HepG2 (cell line): Measurements from ENCODE around the gene MEX3D. TPM values are rescaled to one million over a fixed set of nuclear protein-coding genes. Genes with fewer than 3 reads are reported as not detected.

Experiments used
- ATAC-seq: fragments of 200-7000 bp; cut with Tn5 transposase; 3 replicates; pipeline ENCODE4 v1.9.1; 2020; ENCODE audit warnings: mild to moderate bottlenecking, moderate library complexity
- BruUV-seq: library from RNA; stranded (reverse); fragments of 400-500 nt; replicated peaks from 2 replicates; lab custom pipeline; 2021; lab: Mats Ljungman, UMichigan
- CTCF ChIA-PET: fragments of 300-600 bp; formaldehyde crosslinking; extraction: SDS; loops from one replicate; lab custom pipeline; 2021; ENCODE audit warnings: low total read pairs, inconsistent platforms, low intra/inter-chr PET ratio; lab: Yijun Ruan, JAX
- POLR2A ChIA-PET: fragments of 350-600 bp; sonication (Branson Sonifier 250); formaldehyde crosslinking; loops from one replicate; lab custom pipeline; 2020; ENCODE audit warnings: antibody characterized with exemption, inconsistent platforms; lab: Yijun Ruan, JAX
- DNase-seq: peaks from one replicate; pipeline ENCODE4 v3.0.0-alpha.2; 2015; ENCODE audit warnings: low spot score
- FAIRE-seq: peaks from 3 replicates; lab custom pipeline; 2011; peaks lifted over from hg19 to GRCh38; lab: Jason Lieb, UNC
- H2AFZ ChIP-seq: one replicate; pipeline ENCODE4 v1.6.1; 2011; ENCODE audit warnings: low read length, inconsistent platforms
- H3K27ac ChIP-seq: fragments of 300-600 bp; 3 replicates; pipeline ENCODE4 v1.8.0; 2011; ENCODE audit warnings: mixed run types, mild to moderate bottlenecking, mixed read lengths, low read length, inconsistent platforms; ENCODE audit not compliant: insufficient read depth; ENCODE audit errors: extremely low read length
- H3K27me3 ChIP-seq, 2 experiments: fragments of 200-600 bp in 1 of 2; 2 replicates in 1 of 2; 3 replicates in 1 of 2; pipeline versions ENCODE4 v1.6.0 to v1.8.0; 2011; ENCODE audit warnings: low read length in 2 of 2, mild to moderate bottlenecking in 2 of 2, moderate library complexity in 2 of 2, inconsistent platforms in 1 of 2; ENCODE audit not compliant: insufficient read depth in 2 of 2, control insufficient read depth in 1 of 2
- H3K36me3 ChIP-seq, 2 experiments: fragments of 200-600 bp in 1 of 2; replicated peaks in 1 of 2; 2 replicates in 1 of 2; 3 replicates in 1 of 2; pipeline versions ENCODE4 v1.5.1 to v1.8.0; 2011; ENCODE audit warnings: low read length in 2 of 2, inconsistent platforms in 1 of 2; ENCODE audit not compliant: insufficient read depth in 2 of 2, control insufficient read depth in 1 of 2
- H3K4me1 ChIP-seq: 2 replicates; pipeline ENCODE4 v1.5.1; 2012; ENCODE audit warnings: low read length, inconsistent platforms; ENCODE audit not compliant: insufficient read depth
- H3K4me2 ChIP-seq: 2 replicates; pipeline ENCODE4 v1.6.0; 2011; ENCODE audit warnings: low read depth, low read length, inconsistent platforms
- H3K4me3 ChIP-seq, 3 experiments: fragments of 200-600 bp in 1 of 3; sonication (generic), shearing (Covaris generic) in 1 of 3; replicated peaks in 1 of 3; 2 replicates each; pipeline ENCODE4 v1.5.1; 2011 to 2016; ENCODE audit warnings: low read length in 3 of 3, inconsistent platforms in 2 of 3, low read depth in 2 of 3, mild to moderate bottlenecking in 2 of 3, control low read depth in 1 of 3, mixed read lengths in 1 of 3; ENCODE audit not compliant: insufficient read depth in 1 of 3
- H3K79me2 ChIP-seq: one replicate; pipeline ENCODE4 v1.6.1; 2011; ENCODE audit warnings: low read length, inconsistent platforms; ENCODE audit not compliant: insufficient read depth
- H3K9ac ChIP-seq: 2 replicates; pipeline ENCODE4 v1.6.0; 2011; ENCODE audit warnings: mild to moderate bottlenecking, low read depth, low read length, inconsistent platforms; ENCODE audit not compliant: insufficient read depth
- H3K9me3 ChIP-seq: 2 replicates; pipeline ENCODE4 v1.5.1; 2012; ENCODE audit warnings: mild to moderate bottlenecking, low read length
- H4K20me1 ChIP-seq: 2 replicates; pipeline ENCODE4 v1.6.0; 2011; ENCODE audit warnings: inconsistent platforms, mild to moderate bottlenecking, low read length, moderate library complexity; ENCODE audit not compliant: insufficient read depth
- ARNT2 ChIP-seq: sonication (generic); formaldehyde crosslinking; IDR thresholded peaks from 2 replicates; pipeline ENCODE4 v1.8.0; 2022; ENCODE audit warnings: mild to moderate bottlenecking, low read depth, missing genetic modification reagents, moderate library complexity
- GFI1 ChIP-seq: sonication (generic); formaldehyde crosslinking; IDR thresholded peaks from 2 replicates; pipeline ENCODE4 v1.5.0; 2020; ENCODE audit warnings: missing genetic modification reagents, mild to moderate bottlenecking, borderline replicate concordance
- HMG20B ChIP-seq: conservative IDR thresholded peaks from 2 replicates; pipeline ENCODE4 v1.6.1; 2016; ENCODE audit warnings: missing genetic modification reagents, missing compliant biosample characterization
- KAT7 ChIP-seq: IDR thresholded peaks from 2 replicates; pipeline ENCODE4 v1.6.1; 2018; ENCODE audit warnings: borderline replicate concordance, missing compliant biosample characterization
- PHF8 ChIP-seq: sonication (generic); formaldehyde crosslinking; IDR thresholded peaks from 2 replicates; pipeline ENCODE4 v1.5.0; 2020; ENCODE audit warnings: missing genetic modification reagents
- PITX1 ChIP-seq: sonication (generic); formaldehyde crosslinking; IDR thresholded peaks from 2 replicates; pipeline ENCODE4 v1.5.1; 2020; ENCODE audit warnings: mild to moderate bottlenecking, missing genetic modification reagents
- POLR2A ChIP-seq, 2 experiments: IDR thresholded peaks; 2 replicates each; pipeline ENCODE4 v1.6.1; 2011; ENCODE audit warnings: low read depth in 2 of 2, low read length in 2 of 2, mild to moderate bottlenecking in 1 of 2, moderate library complexity in 1 of 2; ENCODE audit not compliant: insufficient read depth in 1 of 2
- RAD51 ChIP-seq: fragments of 450-650 bp; IDR thresholded peaks from 2 replicates; pipeline ENCODE4 v1.6.1; 2016; ENCODE audit warnings: borderline replicate concordance
- SOX13 ChIP-seq, 3 experiments: fragments of 450-650 bp in 1 of 3; sonication (generic) in 1 of 3; formaldehyde crosslinking in 1 of 3; IDR thresholded peaks in 2 of 3; conservative IDR thresholded peaks in 1 of 3; 2 replicates each; pipeline versions ENCODE4 v1.5.0 to v1.6.1; 2016 to 2020; ENCODE audit warnings: antibody characterized with exemption in 1 of 3, mild to moderate bottlenecking in 1 of 3, missing compliant biosample characterization in 1 of 3, missing genetic modification reagents in 1 of 3, moderate library complexity in 1 of 3
- ZKSCAN5 ChIP-seq: sonication (generic); formaldehyde crosslinking; IDR thresholded peaks from 2 replicates; pipeline ENCODE4 v1.5.1; 2020; ENCODE audit warnings: mild to moderate bottlenecking, missing genetic modification reagents
- ZNF879 ChIP-seq: sonication (generic); formaldehyde crosslinking; IDR thresholded peaks from 2 replicates; pipeline ENCODE4 v1.8.1; 2023; ENCODE audit warnings: missing genetic modification reagents
- WGBS: methylation state at CpG from one replicate; pipeline ENCODE4 v1.1.6; 2017; ENCODE audit warnings: low lambda C conversion rate; 5-methylcytosine and 5-hydroxymethylcytosine counted together
- in situ Hi-C: cut with HindIII; loops from 2 replicates; pipeline ENCODE4 v1.10.0; 2017; ENCODE audit warnings: low pct_unique_long_range_greater_than_20kb; ENCODE audit not compliant: extremely low pct_ligation_motif_present
- intact Hi-C: fragments of 100-400 bp; cut with micrococcal nuclease; formaldehyde crosslinking; loops from one replicate; pipeline ENCODE4 v1.10.0; 2022; ENCODE audit not compliant: unreplicated experiment
- polyA plus RNA-seq, 8 experiments: library from polyadenylated mRNA; depleted of rRNA in 3 of 8; stranded (reverse) in 7 of 8; unstranded in 1 of 8; fragments of >200 nt; fragmentation: Illumina TruSeq in 4 of 8; extraction: Trizol in 4 of 8; gene quantifications; 2 replicates each; pipeline versions ENCODE4 v1.2.1 to v1.2.3, GENCODE V29; 2011 to 2016; ENCODE audit warnings: low read depth in 4 of 8, missing spikeins in 1 of 8, mixed read lengths in 1 of 8; ENCODE audit not compliant: insufficient read depth in 1 of 8
- total RNA-seq, 5 experiments: library from RNA; depleted of rRNA; stranded (reverse); fragments of >200 nt; fragmentation: Illumina TruSeq; extraction: Trizol; gene quantifications; 2 replicates each; pipeline ENCODE4 v1.2.3, GENCODE V29; 2016; ENCODE audit warnings: low read depth in 1 of 5
- TF ChIP-seq, protein P1 (sequence below): sonication (generic); formaldehyde crosslinking; IDR thresholded peaks from 2 replicates; pipeline ENCODE4 v1.4.0; 2020; ENCODE audit warnings: missing genetic modification reagents, borderline replicate concordance
- TF ChIP-seq, protein P2 (sequence below): sonication (generic); formaldehyde crosslinking; IDR thresholded peaks from 2 replicates; pipeline ENCODE4 v1.4.0; 2020; ENCODE audit warnings: missing genetic modification reagents
- TF ChIP-seq, protein P3 (sequence below): sonication (generic); formaldehyde crosslinking; IDR thresholded peaks from 2 replicates; pipeline ENCODE4 v1.5.1; 2020; ENCODE audit warnings: mild to moderate bottlenecking, missing genetic modification reagents, moderate library complexity

The MEX3D gene
- total and polyA plus RNA-seq, 2 of the 13 experiments (the other 11 are each of a cell fraction or from before 2014, with no cell fraction given), result 3.6 to 17.1 TPM

DNA sequence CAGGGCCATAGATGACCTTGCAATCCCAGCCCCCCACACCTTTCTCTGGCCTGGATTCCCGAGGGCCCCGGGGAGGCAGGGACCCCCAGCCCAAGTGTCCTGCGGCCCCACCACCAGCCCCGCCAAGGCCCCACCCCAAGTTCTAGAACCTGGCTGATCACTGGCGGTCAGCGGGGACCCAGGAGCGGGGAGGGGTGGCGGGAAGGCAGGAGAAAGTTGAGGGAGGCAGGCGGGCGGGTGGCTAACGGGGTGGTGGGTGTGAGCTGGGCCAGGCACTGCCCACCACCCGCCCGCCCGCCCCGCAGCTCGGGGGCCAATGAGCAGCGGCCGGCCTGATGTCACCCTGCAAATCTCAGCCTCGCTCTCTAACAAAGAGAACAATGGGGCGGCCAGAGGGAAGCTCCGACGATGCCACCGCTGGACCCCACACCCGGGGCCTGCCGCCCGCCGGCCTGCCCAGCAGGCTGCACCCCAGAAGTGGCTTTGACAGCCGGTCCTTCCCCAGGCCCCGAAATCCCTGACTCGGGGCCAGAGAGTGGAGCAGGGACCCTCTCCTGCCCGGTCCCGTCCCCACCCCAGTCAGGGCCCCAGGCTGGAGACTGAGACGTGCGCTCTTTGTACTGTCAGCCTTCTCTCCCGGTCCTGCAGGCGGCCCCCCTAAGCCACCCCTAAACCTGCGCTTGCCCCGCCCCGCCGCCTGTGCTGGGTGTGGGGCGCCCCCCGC is 1.6 kb downstream of the MEX3D start:
- peak overlapping the region; percentile 72 to 81 (median 75); a peak in 4 of 6 replicates for H3K4me3 ChIP-seq
- peak overlapping the region; percentile 76 for H3K4me2 ChIP-seq
- H3K9ac ChIP-seq, result peak overlapping the region; percentile 74
- ATAC-seq (peak; percentile 45), DNase-seq (peak; percentile 40), FAIRE-seq (no peak)
- peaks cover 13% of the 10 kb centered on the region for H3K4me1 ChIP-seq
- H3K27me3 ChIP-seq, result peaks cover 0 to 8% of the 10 kb centered on the region in 2 experiments; a peak in 2 of 5 replicates
- no peak overlapping the region for H2AFZ ChIP-seq
- in situ Hi-C loops (no loop called here), intact Hi-C loops (loop anchor here (2.0 kb wide), 1 partner anchor 20 kb away; no protein-coding TSS in a partner anchor)
- no peaks in the 10 kb centered on the region for H3K9me3 ChIP-seq
- peaks cover 11% of the 10 kb centered on the region for H3K79me2 ChIP-seq
- 20% methylated on average over 8 of the region's 42 CpGs for WGBS
- ChIA-PET POLR2A (interaction anchor here (0.6 kb wide), 1 partner anchor 38 kb away, joined by 4 read pairs; the partner anchor contains the start of gene UQCR11), CTCF (no interaction called here)
- 0 out of 2 replicates have a peak, but pooled peaks cover 6% of the 10 kb centered on the region for H4K20me1 ChIP-seq
- peaks cover 0 to 3% of the 10 kb centered on the region in 2 experiments; a peak in 3 of 5 replicates for H3K36me3 ChIP-seq
- no TSS peak for BruUV-seq
- H3K27ac ChIP-seq, result no peak overlapping the region
- TF ChIP-seq KAT7 (no peak), SOX13 (IDR thresholded peaks at IDR 0.05) (no peak), SOX13 (CRISPR knock-in tag; conservative IDR thresholded peaks at IDR 0.05 in 1 of 2, IDR thresholded peaks at IDR 0.05 in 1 of 2) (0 out of 4 replicates have a peak, but pooled peaks of 1 of the 2 experiments have one; percentile 25), HMG20B (peak; percentile 62; the same call in 1 of the 2 replicates), RAD51 (no peak), GFI1 (CRISPR knock-in tag) (peak; percentile 98), PHF8 (0 out of 2 replicates have a peak, but pooled peaks have one; percentile 30), ZNF879 (CRISPR knock-in tag) (no peak), POLR2A (IDR thresholded peaks at IDR 0.05; ENCODE audit: insufficient read depth in 1 of 2, low read depth in 2 of 2, low read length in 2 of 2) (0 out of 4 replicates have a peak, but pooled peaks of 1 of the 2 experiments have one; percentile 22), PITX1 (CRISPR knock-in tag) (no peak), ZKSCAN5 (CRISPR knock-in tag) (no peak), ARNT2 (no peak)
- TF ChIP-seq, protein P1, sequence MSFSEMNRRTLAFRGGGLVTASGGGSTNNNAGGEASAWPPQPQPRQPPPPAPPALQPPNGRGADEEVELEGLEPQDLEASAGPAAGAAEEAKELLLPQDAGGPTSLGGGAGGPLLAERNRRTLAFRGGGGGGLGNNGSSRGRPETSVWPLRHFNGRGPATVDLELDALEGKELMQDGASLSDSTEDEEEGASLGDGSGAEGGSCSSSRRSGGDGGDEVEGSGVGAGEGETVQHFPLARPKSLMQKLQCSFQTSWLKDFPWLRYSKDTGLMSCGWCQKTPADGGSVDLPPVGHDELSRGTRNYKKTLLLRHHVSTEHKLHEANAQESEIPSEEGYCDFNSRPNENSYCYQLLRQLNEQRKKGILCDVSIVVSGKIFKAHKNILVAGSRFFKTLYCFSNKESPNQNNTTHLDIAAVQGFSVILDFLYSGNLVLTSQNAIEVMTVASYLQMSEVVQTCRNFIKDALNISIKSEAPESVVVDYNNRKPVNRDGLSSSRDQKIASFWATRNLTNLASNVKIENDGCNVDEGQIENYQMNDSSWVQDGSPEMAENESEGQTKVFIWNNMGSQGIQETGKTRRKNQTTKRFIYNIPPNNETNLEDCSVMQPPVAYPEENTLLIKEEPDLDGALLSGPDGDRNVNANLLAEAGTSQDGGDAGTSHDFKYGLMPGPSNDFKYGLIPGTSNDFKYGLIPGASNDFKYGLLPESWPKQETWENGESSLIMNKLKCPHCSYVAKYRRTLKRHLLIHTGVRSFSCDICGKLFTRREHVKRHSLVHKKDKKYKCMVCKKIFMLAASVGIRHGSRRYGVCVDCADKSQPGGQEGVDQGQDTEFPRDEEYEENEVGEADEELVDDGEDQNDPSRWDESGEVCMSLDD (CRISPR knock-in tag), result peak; percentile 22; the same call in 1 of the 2 replicates
- TF ChIP-seq, protein P2, sequence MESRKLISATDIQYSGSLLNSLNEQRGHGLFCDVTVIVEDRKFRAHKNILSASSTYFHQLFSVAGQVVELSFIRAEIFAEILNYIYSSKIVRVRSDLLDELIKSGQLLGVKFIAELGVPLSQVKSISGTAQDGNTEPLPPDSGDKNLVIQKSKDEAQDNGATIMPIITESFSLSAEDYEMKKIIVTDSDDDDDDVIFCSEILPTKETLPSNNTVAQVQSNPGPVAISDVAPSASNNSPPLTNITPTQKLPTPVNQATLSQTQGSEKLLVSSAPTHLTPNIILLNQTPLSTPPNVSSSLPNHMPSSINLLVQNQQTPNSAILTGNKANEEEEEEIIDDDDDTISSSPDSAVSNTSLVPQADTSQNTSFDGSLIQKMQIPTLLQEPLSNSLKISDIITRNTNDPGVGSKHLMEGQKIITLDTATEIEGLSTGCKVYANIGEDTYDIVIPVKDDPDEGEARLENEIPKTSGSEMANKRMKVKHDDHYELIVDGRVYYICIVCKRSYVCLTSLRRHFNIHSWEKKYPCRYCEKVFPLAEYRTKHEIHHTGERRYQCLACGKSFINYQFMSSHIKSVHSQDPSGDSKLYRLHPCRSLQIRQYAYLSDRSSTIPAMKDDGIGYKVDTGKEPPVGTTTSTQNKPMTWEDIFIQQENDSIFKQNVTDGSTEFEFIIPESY (CRISPR knock-in tag), result peak; percentile 79; the same call in 1 of the 2 replicates
- TF ChIP-seq, protein P3, sequence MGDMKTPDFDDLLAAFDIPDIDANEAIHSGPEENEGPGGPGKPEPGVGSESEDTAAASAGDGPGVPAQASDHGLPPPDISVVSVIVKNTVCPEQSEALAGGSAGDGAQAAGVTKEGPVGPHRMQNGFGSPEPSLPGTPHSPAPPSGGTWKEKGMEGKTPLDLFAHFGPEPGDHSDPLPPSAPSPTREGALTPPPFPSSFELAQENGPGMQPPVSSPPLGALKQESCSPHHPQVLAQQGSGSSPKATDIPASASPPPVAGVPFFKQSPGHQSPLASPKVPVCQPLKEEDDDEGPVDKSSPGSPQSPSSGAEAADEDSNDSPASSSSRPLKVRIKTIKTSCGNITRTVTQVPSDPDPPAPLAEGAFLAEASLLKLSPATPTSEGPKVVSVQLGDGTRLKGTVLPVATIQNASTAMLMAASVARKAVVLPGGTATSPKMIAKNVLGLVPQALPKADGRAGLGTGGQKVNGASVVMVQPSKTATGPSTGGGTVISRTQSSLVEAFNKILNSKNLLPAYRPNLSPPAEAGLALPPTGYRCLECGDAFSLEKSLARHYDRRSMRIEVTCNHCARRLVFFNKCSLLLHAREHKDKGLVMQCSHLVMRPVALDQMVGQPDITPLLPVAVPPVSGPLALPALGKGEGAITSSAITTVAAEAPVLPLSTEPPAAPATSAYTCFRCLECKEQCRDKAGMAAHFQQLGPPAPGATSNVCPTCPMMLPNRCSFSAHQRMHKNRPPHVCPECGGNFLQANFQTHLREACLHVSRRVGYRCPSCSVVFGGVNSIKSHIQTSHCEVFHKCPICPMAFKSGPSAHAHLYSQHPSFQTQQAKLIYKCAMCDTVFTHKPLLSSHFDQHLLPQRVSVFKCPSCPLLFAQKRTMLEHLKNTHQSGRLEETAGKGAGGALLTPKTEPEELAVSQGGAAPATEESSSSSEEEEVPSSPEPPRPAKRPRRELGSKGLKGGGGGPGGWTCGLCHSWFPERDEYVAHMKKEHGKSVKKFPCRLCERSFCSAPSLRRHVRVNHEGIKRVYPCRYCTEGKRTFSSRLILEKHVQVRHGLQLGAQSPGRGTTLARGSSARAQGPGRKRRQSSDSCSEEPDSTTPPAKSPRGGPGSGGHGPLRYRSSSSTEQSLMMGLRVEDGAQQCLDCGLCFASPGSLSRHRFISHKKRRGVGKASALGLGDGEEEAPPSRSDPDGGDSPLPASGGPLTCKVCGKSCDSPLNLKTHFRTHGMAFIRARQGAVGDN, result peak; percentile 5
